Hepatic stellate cell (primary cell): ENCODE results near the gene FGF13.

Source experiments
- DNase-seq: peaks from one replicate; pipeline ENCODE4 v3.0.0; 2011; ENCODE audit warnings: low spot score

FGF13 gene

DNA sequence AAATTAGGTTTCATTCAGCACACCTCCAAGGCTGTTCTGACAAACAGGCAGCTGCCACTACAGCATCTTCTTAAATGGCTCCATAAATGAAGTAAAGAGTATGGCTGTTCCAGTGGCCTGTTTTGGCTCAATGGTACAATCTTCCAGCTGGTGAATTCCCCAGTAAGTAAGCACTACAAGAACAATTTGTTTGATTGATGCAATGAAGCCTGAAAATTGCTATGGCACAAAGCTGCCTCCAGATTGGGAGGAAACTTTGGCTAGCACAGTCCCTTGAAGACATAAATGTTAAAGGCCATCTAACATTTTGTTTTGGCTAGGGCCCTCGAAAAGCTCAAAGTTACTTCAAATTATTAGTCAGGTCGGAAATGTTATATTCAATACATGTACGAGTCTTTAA is 47.5 kb downstream of the FGF13 start:
- no peak for DNase-seq

DNA sequence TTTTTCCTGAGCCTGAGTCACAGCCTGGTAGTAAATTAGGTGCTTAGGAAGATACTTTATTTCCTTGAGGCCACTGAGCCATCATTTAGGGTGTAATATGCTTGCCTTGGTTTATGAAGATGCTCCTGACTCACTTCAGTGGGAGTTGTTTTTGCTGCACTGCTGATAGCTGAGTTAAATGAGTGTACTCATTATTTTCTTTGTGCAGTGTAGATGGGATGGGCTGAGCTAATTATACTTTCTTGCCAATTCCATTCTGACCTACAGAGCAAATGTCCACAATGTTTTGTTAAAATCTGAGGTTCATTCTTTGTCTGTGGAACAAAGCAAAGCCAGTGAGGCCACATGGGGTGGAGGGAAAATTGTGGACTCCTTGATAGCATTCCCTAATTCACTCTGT is 60.0 kb downstream of the FGF13 start:
- no peak for DNase-seq

DNA sequence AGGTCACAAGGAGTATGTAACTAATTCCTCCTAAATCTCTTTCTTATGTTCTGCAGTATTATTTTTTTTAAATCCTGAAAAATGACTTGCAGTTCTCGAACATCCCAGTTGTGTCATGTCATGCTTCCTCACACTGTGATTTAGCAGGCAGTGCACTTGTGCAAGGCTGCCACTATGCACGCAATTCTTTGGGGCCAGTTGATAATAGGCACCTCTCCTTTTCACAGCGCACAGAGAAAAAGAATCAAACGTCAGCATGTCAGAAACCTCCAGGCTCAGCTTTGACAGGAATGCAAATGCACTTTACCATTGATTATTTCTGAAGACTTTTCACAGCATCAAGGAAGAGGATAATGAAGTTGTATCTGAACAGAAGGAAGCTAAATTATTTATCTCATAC is 62.9 kb downstream of the FGF13 start:
- DNase-seq: no peak

DNA sequence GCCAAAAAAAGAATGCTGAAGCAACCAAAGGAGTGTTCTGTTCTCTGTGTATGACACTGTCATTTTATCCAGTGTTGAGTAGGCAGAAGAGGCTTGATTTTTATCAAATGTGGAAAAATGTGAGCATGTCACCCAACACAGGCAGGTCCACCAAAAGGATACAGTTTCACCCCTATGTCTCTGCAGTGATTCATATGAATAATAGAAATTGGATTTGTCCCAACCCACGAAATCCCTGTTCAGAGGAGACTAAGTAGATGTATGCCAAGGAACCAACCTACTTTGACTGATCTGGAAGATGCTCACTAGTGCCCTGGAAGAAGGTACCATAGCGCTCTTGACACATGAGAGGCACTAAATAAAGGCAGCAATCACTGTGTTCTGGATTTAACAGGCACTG is 72.5 kb downstream of the FGF13 start:
- DNase-seq: no peak
